ENCODE data around the gene NCOA1. TPM values are rescaled to one million over a fixed set of nuclear protein-coding genes. Genes with fewer than 3 reads are reported as not detected.
A peak's percentile ranks its signal among the peaks of the same experiment; 100 is the strongest.
"Not testable (repeated sequence)": the region's sequence is repeated elsewhere in the genome, so short reads cannot be mapped to it uniquely, and the experiment has no call there.

NCOA1 gene
- total RNA-seq, 2 experiments from 2014 or later, result 35.5 to 40.6 TPM

- CTCF ChIA-PET, result no interaction called here
- no peak overlapping the region for H3K27ac ChIP-seq (ENCODE audit: low read depth in 1 of 2, low read length in 2 of 2)
Measured at GRCh38 chr2:24544456-24545115, 53.5 kb downstream of the NCOA1 start.

GRCh38 chr2:24546669-24547068, 55.6 kb downstream of the NCOA1 start:
- H3K4me1 ChIP-seq (ENCODE audit: insufficient read depth, low read length), result peaks cover 5% of the 10 kb centered on the region
- DNase-seq (no peak), ATAC-seq (ENCODE audit: poor library complexity) (no peak)
- TF ChIP-seq CTCF (IDR thresholded peaks at IDR 0.05), result no peak
- no peak overlapping the region for H3K4me3 ChIP-seq (ENCODE audit: low read length)
- Mint-ChIP-seq H3K27me3 (no peaks in the 10 kb centered on the region), H3K36me3 (ENCODE audit: low read depth) (peaks cover 58% of the 10 kb centered on the region), H3K4me3 (no peak overlapping the region), H3K9me3 (peaks cover 12% of the 10 kb centered on the region), H3K27ac (no peak overlapping the region), H3K4me1 (ENCODE audit: low read depth) (peaks cover 31% of the 10 kb centered on the region)
- intact Hi-C loops (cut with DNase I, micrococcal nuclease), result no loop called here
- H3K36me3 ChIP-seq (ENCODE audit: insufficient read depth, low read length), result no peaks in the 10 kb centered on the region
- CTCF ChIA-PET, result no interaction called here
- H3K9me3 ChIP-seq (ENCODE audit: control insufficient read depth in 1 of 2, insufficient read depth in 1 of 2, low read length in 2 of 2), result peaks cover 7 to 11% of the 10 kb centered on the region in 2 experiments
- H3K27ac ChIP-seq (ENCODE audit: low read depth in 1 of 2, low read length in 2 of 2), result no peak overlapping the region
- H3K27me3 ChIP-seq (ENCODE audit: control insufficient read depth in 1 of 2, insufficient read depth in 2 of 2, low read length in 2 of 2), result no peaks in the 10 kb centered on the region
- POLR2A ChIA-PET, result no interaction called here

More at GRCh38 chr2:24544456-24545115, 53.5 kb downstream of the NCOA1 start:
- no peak for ATAC-seq (ENCODE audit: poor library complexity)
- peak in 1 of 14 experiments; percentile 6 for DNase-seq
- Histone ChIP-seq H3K27me3 (ENCODE audit: control insufficient read depth in 1 of 2, insufficient read depth in 2 of 2, low read length in 2 of 2) (no peaks in the 10 kb centered on the region), H3K36me3 (ENCODE audit: insufficient read depth, low read length) (no peaks in the 10 kb centered on the region), H3K9me3 (ENCODE audit: control insufficient read depth in 1 of 2, insufficient read depth in 1 of 2, low read length in 2 of 2) (peaks cover 7 to 14% of the 10 kb centered on the region in 2 experiments), H3K4me1 (ENCODE audit: insufficient read depth, low read length) (peaks cover 5% of the 10 kb centered on the region), H3K4me3 (ENCODE audit: low read length) (no peak overlapping the region)
- intact Hi-C loops (cut with DNase I, micrococcal nuclease), result no loop called here
- TF ChIP-seq CTCF (IDR thresholded peaks at IDR 0.05), result no peak
- peaks cover 13% of the 10 kb centered on the region for H3K9me3 Mint-ChIP-seq
- H3K27me3 Mint-ChIP-seq, result no peaks in the 10 kb centered on the region
- POLR2A ChIA-PET, result no interaction called here
- H3K4me3 Mint-ChIP-seq, result no peak overlapping the region
- H3K4me1 Mint-ChIP-seq (ENCODE audit: low read depth), result peaks cover 27% of the 10 kb centered on the region
- H3K27ac Mint-ChIP-seq, result no peak overlapping the region
- peaks cover 64% of the 10 kb centered on the region for H3K36me3 Mint-ChIP-seq (ENCODE audit: low read depth)

GRCh38 chr2:24548058-24548457, 57.0 kb downstream of the NCOA1 start:
- ATAC-seq (ENCODE audit: poor library complexity) (no peak), DNase-seq (no peak)
- intact Hi-C loops (cut with DNase I, micrococcal nuclease), result no loop called here
- H3K27ac ChIP-seq (ENCODE audit: low read depth in 1 of 2, low read length in 2 of 2), result no peak overlapping the region
- ChIA-PET POLR2A (no interaction called here), CTCF (no interaction called here)
- H3K36me3 ChIP-seq (ENCODE audit: insufficient read depth, low read length), result no peaks in the 10 kb centered on the region
- peaks cover 33% of the 10 kb centered on the region for H3K4me1 Mint-ChIP-seq (ENCODE audit: low read depth)
- H3K27me3 ChIP-seq (ENCODE audit: control insufficient read depth in 1 of 2, insufficient read depth in 2 of 2, low read length in 2 of 2), result no peaks in the 10 kb centered on the region
- peaks cover 0 to 11% of the 10 kb centered on the region in 2 experiments for H3K9me3 ChIP-seq (ENCODE audit: control insufficient read depth in 1 of 2, insufficient read depth in 1 of 2, low read length in 2 of 2)
- no peaks in the 10 kb centered on the region for H3K27me3 Mint-ChIP-seq
- H3K4me3 ChIP-seq (ENCODE audit: low read length), result no peak overlapping the region
- H3K4me1 ChIP-seq (ENCODE audit: insufficient read depth, low read length), result peaks cover 5% of the 10 kb centered on the region
- H3K4me3 Mint-ChIP-seq, result no peak overlapping the region
- H3K36me3 Mint-ChIP-seq (ENCODE audit: low read depth), result peaks cover 58% of the 10 kb centered on the region
- peaks cover 7% of the 10 kb centered on the region for H3K9me3 Mint-ChIP-seq
- no peak for TF ChIP-seq CTCF (IDR thresholded peaks at IDR 0.05)
- no peak overlapping the region for H3K27ac Mint-ChIP-seq

- H3K4me3 ChIP-seq (ENCODE audit: low read length); CTCF ChIA-PET; H3K9me3 ChIP-seq (ENCODE audit: control insufficient read depth in 1 of 2, insufficient read depth in 1 of 2, low read length in 2 of 2); intact Hi-C loops (cut with DNase I, micrococcal nuclease); POLR2A ChIA-PET; H3K36me3 ChIP-seq (ENCODE audit: insufficient read depth, low read length); H3K27ac Mint-ChIP-seq; H3K27me3 ChIP-seq (ENCODE audit: control insufficient read depth in 1 of 2, insufficient read depth in 2 of 2, low read length in 2 of 2); H3K4me1 ChIP-seq (ENCODE audit: insufficient read depth, low read length); H3K27me3 Mint-ChIP-seq; H3K9me3 Mint-ChIP-seq; H3K4me3 Mint-ChIP-seq; H3K27ac ChIP-seq (ENCODE audit: low read depth in 1 of 2, low read length in 2 of 2); ATAC-seq (ENCODE audit: poor library complexity): not testable (repeated sequence)
- DNase-seq, result peak in 1 of 14 experiments; percentile 31
- Mint-ChIP-seq H3K4me1 (ENCODE audit: low read depth) (peaks cover 21% of the 10 kb centered on the region), H3K36me3 (ENCODE audit: low read depth) (peaks cover 58% of the 10 kb centered on the region)
Measured at GRCh38 chr2:24550301-24550700, 59.2 kb downstream of the NCOA1 start.

Measured in CD4-positive, alpha-beta T cell (primary cell).